ENCODE measurements around the gene CYTH3. TPM values are rescaled to one million over a fixed set of nuclear protein-coding genes. Genes with fewer than 3 reads are reported as not detected.

CYTH3 gene
- total RNA-seq, 1 donor = 89.4 TPM

GRCh38 chr7:6165521-6166320 lies 106.7 kb downstream of the CYTH3 start:
- TF ChIP-seq CTCF (IDR thresholded peaks at IDR 0.05; ENCODE audit: extremely low read depth, low read depth, low read length) = no peak
- Histone ChIP-seq H3K27me3 (ENCODE audit: insufficient read depth, low read length) (no peaks in the 10 kb centered on the region), H3K4me2 (ENCODE audit: insufficient read depth, low read length) (no peak overlapping the region), H3K4me3 (ENCODE audit: insufficient read depth, low read length) (no peak overlapping the region), H2AFZ (ENCODE audit: low read length) (no peak overlapping the region), H3K27ac (ENCODE audit: low read depth, low read length) (no peak overlapping the region), H4K20me1 (ENCODE audit: insufficient read depth, low read length) (peaks cover 2% of the 10 kb centered on the region), H3K36me3 (ENCODE audit: insufficient read depth, low read length) (peaks cover 58% of the 10 kb centered on the region), H3K4me1 (ENCODE audit: insufficient read depth, low read length) (peaks cover under 1% of the 10 kb centered on the region), H3K9me3 (ENCODE audit: low read depth, low read length) (no peaks in the 10 kb centered on the region), H3K79me2 (ENCODE audit: insufficient read depth, low read length) (no peaks in the 10 kb centered on the region)
- peak; percentile 66 for DNase-seq (ENCODE audit: insufficient read length, low spot score, missing footprints)

GRCh38 chr7:6165075-6165474 lies 107.3 kb downstream of the CYTH3 start:
- no peaks in the 10 kb centered on the region for H3K79me2 ChIP-seq (ENCODE audit: insufficient read depth, low read length)
- no peaks in the 10 kb centered on the region for H3K27me3 ChIP-seq (ENCODE audit: insufficient read depth, low read length)
- H3K9me3 ChIP-seq (ENCODE audit: low read depth, low read length) = no peaks in the 10 kb centered on the region
- H2AFZ ChIP-seq (ENCODE audit: low read length) = no peak overlapping the region
- H4K20me1 ChIP-seq (ENCODE audit: insufficient read depth, low read length) = peaks cover 2% of the 10 kb centered on the region
- H3K4me1 ChIP-seq (ENCODE audit: insufficient read depth, low read length) = peaks cover 4% of the 10 kb centered on the region
- no peak overlapping the region for H3K4me3 ChIP-seq (ENCODE audit: insufficient read depth, low read length)
- peak; percentile 47 for DNase-seq (ENCODE audit: insufficient read length, low spot score, missing footprints)
- TF ChIP-seq CTCF (IDR thresholded peaks at IDR 0.05; ENCODE audit: extremely low read depth, low read depth, low read length) = no peak
- no peak overlapping the region for H3K27ac ChIP-seq (ENCODE audit: low read depth, low read length)
- H3K36me3 ChIP-seq (ENCODE audit: insufficient read depth, low read length) = peaks cover 52% of the 10 kb centered on the region
- no peak overlapping the region for H3K4me2 ChIP-seq (ENCODE audit: insufficient read depth, low read length)

GRCh38 chr7:6164491-6164890 lies 107.9 kb downstream of the CYTH3 start:
- H3K9me3 ChIP-seq (ENCODE audit: low read depth, low read length) = no peaks in the 10 kb centered on the region
- peaks cover 4% of the 10 kb centered on the region for H3K4me1 ChIP-seq (ENCODE audit: insufficient read depth, low read length)
- peak; percentile 80 for DNase-seq (ENCODE audit: insufficient read length, low spot score, missing footprints)
- H3K79me2 ChIP-seq (ENCODE audit: insufficient read depth, low read length) = peaks cover 2% of the 10 kb centered on the region
- H3K4me2 ChIP-seq (ENCODE audit: insufficient read depth, low read length) = no peak overlapping the region
- no peak overlapping the region for H3K27ac ChIP-seq (ENCODE audit: low read depth, low read length)
- no peak overlapping the region for H3K4me3 ChIP-seq (ENCODE audit: insufficient read depth, low read length)
- TF ChIP-seq CTCF (IDR thresholded peaks at IDR 0.05; ENCODE audit: extremely low read depth, low read depth, low read length) = no peak
- peaks cover 48% of the 10 kb centered on the region for H3K36me3 ChIP-seq (ENCODE audit: insufficient read depth, low read length)
- H4K20me1 ChIP-seq (ENCODE audit: insufficient read depth, low read length) = peaks cover 2% of the 10 kb centered on the region
- H2AFZ ChIP-seq (ENCODE audit: low read length) = no peak overlapping the region
- H3K27me3 ChIP-seq (ENCODE audit: insufficient read depth, low read length) = no peaks in the 10 kb centered on the region

GRCh38 chr7:6164010-6164409 lies 108.4 kb downstream of the CYTH3 start:
- Histone ChIP-seq H2AFZ (ENCODE audit: low read length) (no peak overlapping the region), H3K27ac (ENCODE audit: low read depth, low read length) (no peak overlapping the region), H3K36me3 (ENCODE audit: insufficient read depth, low read length) (peaks cover 52% of the 10 kb centered on the region), H3K27me3 (ENCODE audit: insufficient read depth, low read length) (no peaks in the 10 kb centered on the region), H4K20me1 (ENCODE audit: insufficient read depth, low read length) (peaks cover 2% of the 10 kb centered on the region), H3K4me1 (ENCODE audit: insufficient read depth, low read length) (peaks cover 4% of the 10 kb centered on the region), H3K9me3 (ENCODE audit: low read depth, low read length) (no peaks in the 10 kb centered on the region), H3K79me2 (ENCODE audit: insufficient read depth, low read length) (peaks cover 2% of the 10 kb centered on the region), H3K4me3 (ENCODE audit: insufficient read depth, low read length) (no peak overlapping the region), H3K4me2 (ENCODE audit: insufficient read depth, low read length) (no peak overlapping the region)
- no peak for TF ChIP-seq CTCF (IDR thresholded peaks at IDR 0.05; ENCODE audit: extremely low read depth, low read depth, low read length)
- peak; percentile 87 for DNase-seq (ENCODE audit: insufficient read length, low spot score, missing footprints)

All from osteoblast (primary cell).